Panc1 (cell line): Measurements from ENCODE around the gene HOXA4. TPM values are rescaled to one million over a fixed set of nuclear protein-coding genes. Genes with fewer than 3 reads are reported as not detected.

Experiments used
- ATAC-seq: fragments of 200-7000 bp; cut with Tn5 transposase; 2 replicates; pipeline ENCODE4 v1.9.1; 2020; ENCODE audit warnings: mild to moderate bottlenecking, moderate library complexity
- BruUV-seq: library from RNA; stranded (reverse); fragments of 400-500 nt; replicated peaks from 2 replicates; lab custom pipeline; 2021; lab: Mats Ljungman, UMichigan
- CTCF ChIA-PET: fragments of 300-600 bp; sonication (Branson Sonifier 250); formaldehyde crosslinking; loops from one replicate; lab custom pipeline; 2022; ENCODE audit warnings: antibody characterized with exemption; lab: Charles Lee
- POLR2A ChIA-PET: fragments of 300-600 bp; sonication (Branson Sonifier 250); formaldehyde crosslinking; loops from one replicate; lab custom pipeline; 2022; ENCODE audit warnings: antibody characterized with exemption; lab: Charles Lee
- DNase-seq: peaks from one replicate; pipeline ENCODE4 v3.0.0-alpha.2; 2010; ENCODE audit warnings: low read depth, low spot score
- H3K27ac ChIP-seq: 2 replicates; pipeline ENCODE4 v1.5.1; 2011; ENCODE audit warnings: mild to moderate bottlenecking, low read length, inconsistent platforms
- H3K27me3 ChIP-seq: fragments of 200-500 bp; sonication (Bioruptor generic); 2 replicates; pipeline ENCODE4 v1.6.0; 2014; ENCODE audit warnings: low read length, inconsistent platforms; ENCODE audit not compliant: control insufficient read depth, insufficient read depth
- H3K36me3 ChIP-seq: fragments of 200-500 bp; sonication (Bioruptor generic); 2 replicates; pipeline ENCODE4 v1.5.1; 2014; ENCODE audit warnings: inconsistent platforms, mild to moderate bottlenecking, low read length, moderate library complexity; ENCODE audit not compliant: control insufficient read depth, insufficient read depth
- H3K4me1 ChIP-seq: 2 replicates; pipeline ENCODE4 v1.5.1; 2011; ENCODE audit warnings: inconsistent platforms, mild to moderate bottlenecking, low read length, moderate library complexity; ENCODE audit not compliant: control insufficient read depth, insufficient read depth
- H3K4me3 ChIP-seq, 2 experiments: 2 replicates each; pipeline ENCODE4 v1.5.1; 2011 to 2012; ENCODE audit warnings: low read depth in 2 of 2, low read length in 2 of 2, mild to moderate bottlenecking in 2 of 2, inconsistent platforms in 1 of 2, moderate library complexity in 1 of 2
- H3K9me3 ChIP-seq: fragments of 200-500 bp; sonication (Bioruptor generic); 2 replicates; pipeline ENCODE4 v1.5.1; 2014; ENCODE audit warnings: low read depth, mild to moderate bottlenecking, inconsistent platforms, low read length, moderate library complexity; ENCODE audit not compliant: control insufficient read depth, insufficient read depth
- CTCF ChIP-seq: fragments of 450-650 bp; IDR thresholded peaks from 2 replicates; pipeline ENCODE4 v1.5.1; 2017; ENCODE audit warnings: mild to moderate bottlenecking
- POLR2AphosphoS5 ChIP-seq: IDR thresholded peaks from 2 replicates; pipeline ENCODE4 v1.6.1; 2012; ENCODE audit warnings: mild to moderate bottlenecking, low read depth, low read length, moderate library complexity
- REST ChIP-seq, 2 experiments: IDR thresholded peaks; 2 replicates each; pipeline ENCODE4 v1.6.1; 2011 to 2012; ENCODE audit warnings: low read depth in 2 of 2, control low read depth in 1 of 2, low read length in 1 of 2, mild to moderate bottlenecking in 1 of 2, moderate library complexity in 1 of 2; ENCODE audit not compliant: insufficient read depth in 1 of 2
- SIN3A ChIP-seq: IDR thresholded peaks from 2 replicates; pipeline ENCODE4 v1.6.1; 2012; ENCODE audit warnings: low read depth, mild to moderate bottlenecking, low read length, moderate library complexity, borderline replicate concordance; ENCODE audit not compliant: insufficient read depth
- TCF7L2 ChIP-seq: IDR thresholded peaks from 2 replicates; pipeline ENCODE4 v1.6.1; 2011; ENCODE audit warnings: mild to moderate bottlenecking, low read depth, low read length, inconsistent platforms
- in situ Hi-C: cut with HindIII; loops from 2 replicates; pipeline ENCODE4 v1.10.0; 2016; ENCODE audit warnings: low sequenced_read_pairs, low pct_unique_long_range_greater_than_20kb
- intact Hi-C: fragments of 100-400 bp; cut with micrococcal nuclease; formaldehyde crosslinking; loops from one replicate; pipeline ENCODE4 v1.10.0; 2022; ENCODE audit not compliant: unreplicated experiment
- total RNA-seq: library from RNA; stranded (reverse); gene quantifications from one replicate; pipeline ENCODE4 v1.2.1, GENCODE V29; 2021; ENCODE audit not compliant: unreplicated experiment

HOXA4 gene
- total RNA-seq, 1 experiment from 2014 or later = 0.39 TPM

- ChIA-PET POLR2A (no interaction called here), CTCF (no interaction called here)
- H3K9me3 ChIP-seq = no peaks in the 10 kb centered on the region
- peak overlapping the region in 1 of 2 experiments; percentile 0; a peak in 1 of 4 replicates for H3K4me3 ChIP-seq
- intact Hi-C loops (no loop called here), in situ Hi-C loops (no loop called here)
- H3K27ac ChIP-seq = peak overlapping the region; percentile 99
- ATAC-seq (no peak), DNase-seq (no peak)
- H3K36me3 ChIP-seq = peaks cover 9% of the 10 kb centered on the region; the same call in 1 of the 2 replicates
- TF ChIP-seq SIN3A (0 out of 2 replicates have a peak, but pooled peaks have one; percentile 67), TCF7L2 (no peak), REST (IDR thresholded peaks at IDR 0.05; ENCODE audit: insufficient read depth in 1 of 2, low read depth in 2 of 2, low read length in 1 of 2) (no peak), POLR2AphosphoS5 (peak; percentile 22; the same call in 1 of the 2 replicates), CTCF (no peak)
- H3K27me3 ChIP-seq = no peaks in the 10 kb centered on the region
- H3K4me1 ChIP-seq = peaks cover 64% of the 10 kb centered on the region
- BruUV-seq = no TSS peak
These were observed 29.8 kb downstream of the HOXA4 start for GRCh38 chr7:27100694-27101170.

GRCh38 chr7:27099453-27100370 lies 30.8 kb downstream of the HOXA4 start:
- ChIA-PET POLR2A (interaction anchor here (0.5 to 4.0 kb wide), 7 partner anchors 13 to 251 kb away, joined by 4 to 21 read pairs (median 7); no protein-coding TSS in a partner anchor), CTCF (interaction anchor here (0.6 to 1.4 kb wide), 2 partner anchors 10 to 41 kb away, joined by 5 to 7 read pairs; no protein-coding TSS in a partner anchor)
- Histone ChIP-seq H3K9me3 (no peaks in the 10 kb centered on the region), H3K27ac (peak overlapping the region; percentile 99), H3K4me1 (peaks cover 55% of the 10 kb centered on the region), H3K27me3 (no peaks in the 10 kb centered on the region), H3K4me3 (peak overlapping the region; percentile 85 to 93), H3K36me3 (peaks cover 9% of the 10 kb centered on the region; the same call in 1 of the 2 replicates)
- BruUV-seq = no TSS peak
- ATAC-seq (no peak), DNase-seq (no peak)
- intact Hi-C loops = loop anchor here (10.0 kb wide), 1 partner anchor 65 kb away; no protein-coding TSS in a partner anchor
- in situ Hi-C loops = no loop called here
- TF ChIP-seq CTCF = no peak
- TF ChIP-seq POLR2AphosphoS5 = no peak
- TF ChIP-seq REST (IDR thresholded peaks at IDR 0.05; ENCODE audit: insufficient read depth in 1 of 2, low read depth in 2 of 2, low read length in 1 of 2) = no peak
- no peak for TF ChIP-seq TCF7L2
- TF ChIP-seq SIN3A = no peak
